Measurements from ENCODE around the gene PMP22.

Gene PMP22

DNA sequence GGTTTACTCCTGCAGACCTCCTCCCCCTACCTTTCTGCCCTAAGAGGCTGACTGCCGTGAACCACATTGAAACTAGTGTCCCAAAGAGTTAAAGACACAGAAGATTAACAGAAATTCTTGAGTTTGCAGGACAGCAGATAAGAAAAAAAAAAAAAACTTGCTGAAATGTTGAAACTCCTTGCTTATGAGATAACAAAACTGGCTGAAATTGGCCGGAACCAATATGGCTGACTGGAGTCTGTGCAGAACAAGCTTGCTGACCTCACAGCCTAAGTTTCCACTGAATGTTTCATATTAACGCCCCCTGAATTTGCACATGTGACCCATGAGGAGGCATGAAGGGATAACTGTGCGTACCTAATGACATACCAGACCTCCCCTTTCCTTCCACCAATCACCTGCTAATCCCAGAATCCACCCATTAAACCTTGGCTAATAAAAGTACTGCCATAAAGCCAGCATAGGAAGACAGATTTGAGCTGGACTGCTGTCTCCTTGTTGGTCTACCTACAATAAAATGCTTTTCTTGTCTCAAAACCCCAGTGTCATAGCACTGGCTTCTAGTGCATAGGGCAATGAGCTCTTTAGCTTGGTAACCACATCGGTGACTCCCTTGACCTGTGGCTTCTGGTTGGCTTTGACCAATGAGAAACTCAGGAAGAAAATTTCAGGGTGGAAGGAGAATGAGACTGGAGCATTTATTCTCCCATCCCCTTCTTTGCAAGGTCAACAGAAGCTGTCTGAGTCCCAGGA, 80.1 kb downstream of the PMP22 start:
- DNase-seq, result no peak
- Histone ChIP-seq H3K4me3 (ENCODE audit: insufficient read depth, low read depth, low read length, poor library complexity, severe bottlenecking) (no peak overlapping the region), H3K36me3 (ENCODE audit: control insufficient read depth, insufficient read depth, low read length) (no peaks in the 10 kb centered on the region), H3K27me3 (replicated peaks; ENCODE audit: control insufficient read depth, insufficient read depth, low read length, poor library complexity, severe bottlenecking) (no peaks in the 10 kb centered on the region), H3K4me1 (ENCODE audit: control insufficient read depth, insufficient read depth, low read length, poor library complexity, severe bottlenecking) (no peaks in the 10 kb centered on the region), H3K9me3 (ENCODE audit: control insufficient read depth, low read length) (no peaks in the 10 kb centered on the region), H3K27ac (ENCODE audit: insufficient read depth, low read length, poor library complexity, severe bottlenecking) (no peak overlapping the region)

DNA sequence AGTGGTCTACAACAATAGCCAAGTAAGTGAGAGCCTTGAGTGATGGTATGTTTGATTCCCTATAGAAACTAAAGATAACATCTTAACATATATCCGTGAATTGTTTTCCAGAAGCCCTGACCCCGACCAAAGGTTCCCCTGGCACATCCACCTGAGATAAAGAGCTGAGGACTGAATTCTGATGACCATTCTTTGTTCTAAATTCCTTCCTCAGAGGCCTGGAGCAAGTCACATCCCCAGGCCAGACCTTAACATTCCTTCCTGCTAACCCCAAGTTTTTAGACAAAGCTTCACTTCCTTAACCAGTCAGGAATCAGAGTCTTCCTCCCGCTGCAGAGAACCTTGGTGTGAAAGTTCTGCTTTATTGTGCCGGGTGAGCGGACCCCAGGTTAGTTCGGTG, 83.3 kb downstream of the PMP22 start:
- H3K36me3 ChIP-seq (ENCODE audit: control insufficient read depth, insufficient read depth, low read length), result no peaks in the 10 kb centered on the region
- no peak overlapping the region for H3K27ac ChIP-seq (ENCODE audit: insufficient read depth, low read length, poor library complexity, severe bottlenecking)
- H3K4me3 ChIP-seq (ENCODE audit: insufficient read depth, low read depth, low read length, poor library complexity, severe bottlenecking), result no peak overlapping the region
- no peaks in the 10 kb centered on the region for H3K9me3 ChIP-seq (ENCODE audit: control insufficient read depth, low read length)
- H3K27me3 ChIP-seq (replicated peaks; ENCODE audit: control insufficient read depth, insufficient read depth, low read length, poor library complexity, severe bottlenecking), result no peaks in the 10 kb centered on the region
- DNase-seq, result no peak
- H3K4me1 ChIP-seq (ENCODE audit: control insufficient read depth, insufficient read depth, low read length, poor library complexity, severe bottlenecking), result no peaks in the 10 kb centered on the region

DNA sequence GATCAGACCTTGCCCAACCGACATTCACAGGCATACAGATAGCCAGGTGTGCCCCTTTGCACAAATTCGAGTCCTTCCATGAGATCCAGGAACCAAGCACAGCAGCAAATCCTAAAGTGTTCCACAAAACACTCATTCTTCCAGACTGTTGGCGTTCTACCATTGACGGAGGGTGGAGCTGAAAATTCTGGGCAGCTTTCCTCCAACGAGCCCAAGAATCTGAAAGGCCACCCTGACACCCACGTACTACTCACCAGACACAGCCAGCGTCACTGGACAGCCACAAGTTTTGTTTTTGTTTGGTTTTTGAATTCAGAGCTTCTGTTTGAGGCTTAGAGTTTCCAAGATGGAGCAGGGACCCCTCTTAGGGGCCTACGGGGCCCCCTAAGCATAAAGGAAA, 83.8 kb downstream of the PMP22 start:
- H3K36me3 ChIP-seq (ENCODE audit: control insufficient read depth, insufficient read depth, low read length), result no peaks in the 10 kb centered on the region
- H3K9me3 ChIP-seq (ENCODE audit: control insufficient read depth, low read length), result no peaks in the 10 kb centered on the region
- no peaks in the 10 kb centered on the region for H3K27me3 ChIP-seq (replicated peaks; ENCODE audit: control insufficient read depth, insufficient read depth, low read length, poor library complexity, severe bottlenecking)
- no peak overlapping the region for H3K27ac ChIP-seq (ENCODE audit: insufficient read depth, low read length, poor library complexity, severe bottlenecking)
- H3K4me3 ChIP-seq (ENCODE audit: insufficient read depth, low read depth, low read length, poor library complexity, severe bottlenecking), result no peak overlapping the region
- H3K4me1 ChIP-seq (ENCODE audit: control insufficient read depth, insufficient read depth, low read length, poor library complexity, severe bottlenecking), result no peaks in the 10 kb centered on the region
- no peak for DNase-seq

DNA sequence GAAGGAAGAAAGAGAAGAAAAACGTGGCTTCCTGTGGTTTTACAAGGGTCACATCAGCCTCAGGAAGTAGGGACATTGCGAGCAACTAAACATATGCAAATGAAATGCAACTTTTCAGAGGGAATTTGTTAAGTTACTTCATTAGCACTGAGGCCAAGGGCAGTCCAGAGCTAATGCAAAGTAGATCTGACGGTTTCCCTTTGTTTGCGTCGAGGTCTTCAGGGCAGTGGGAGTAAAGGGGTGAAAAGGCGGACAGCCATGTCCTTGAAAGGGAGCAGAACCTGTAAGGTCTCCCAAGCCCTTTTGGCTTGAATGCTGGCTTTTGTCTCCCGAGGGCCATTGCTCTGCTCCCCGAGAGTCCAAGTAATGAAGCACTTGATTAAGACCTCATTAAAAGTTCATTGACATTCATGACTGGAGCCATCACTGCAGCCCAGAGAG, 85.0 kb downstream of the PMP22 start:
- no peak overlapping the region for H3K4me3 ChIP-seq (ENCODE audit: insufficient read depth, low read depth, low read length, poor library complexity, severe bottlenecking)
- H3K9me3 ChIP-seq (ENCODE audit: control insufficient read depth, low read length), result no peaks in the 10 kb centered on the region
- no peaks in the 10 kb centered on the region for H3K4me1 ChIP-seq (ENCODE audit: control insufficient read depth, insufficient read depth, low read length, poor library complexity, severe bottlenecking)
- DNase-seq, result no peak
- H3K27ac ChIP-seq (ENCODE audit: insufficient read depth, low read length, poor library complexity, severe bottlenecking), result no peak overlapping the region
- no peaks in the 10 kb centered on the region for H3K27me3 ChIP-seq (replicated peaks; ENCODE audit: control insufficient read depth, insufficient read depth, low read length, poor library complexity, severe bottlenecking)
- H3K36me3 ChIP-seq (ENCODE audit: control insufficient read depth, insufficient read depth, low read length), result no peaks in the 10 kb centered on the region
